Activated CD4-positive, alpha-beta T cell treated with anti-CD3 and anti-CD28 coated beads, Interleukin-2, amount 50 U/mL, for 48 hours (primary cell): ENCODE measurements around the gene SMIM29.
A peak's percentile ranks its signal among the peaks of the same experiment; 100 is the strongest.
"Not testable (repeated sequence)": the region's sequence is repeated elsewhere in the genome, so short reads cannot be mapped to it uniquely, and the experiment has no call there.

Experiments
- DNase-seq, 2 experiments: peaks; one replicate each; pipeline ENCODE4 v3.0.0-alpha.2; 2020

The SMIM29 gene

GRCh38 chr6:34248727-34249468 is at the start of gene SMIM29:
TSS of gene SMIM29 (minus strand) at chr6:34249006. CDS start at chr6:34247791, 1,215 bp downstream.
- DNase-seq, result peak; percentile 98

DNA sequence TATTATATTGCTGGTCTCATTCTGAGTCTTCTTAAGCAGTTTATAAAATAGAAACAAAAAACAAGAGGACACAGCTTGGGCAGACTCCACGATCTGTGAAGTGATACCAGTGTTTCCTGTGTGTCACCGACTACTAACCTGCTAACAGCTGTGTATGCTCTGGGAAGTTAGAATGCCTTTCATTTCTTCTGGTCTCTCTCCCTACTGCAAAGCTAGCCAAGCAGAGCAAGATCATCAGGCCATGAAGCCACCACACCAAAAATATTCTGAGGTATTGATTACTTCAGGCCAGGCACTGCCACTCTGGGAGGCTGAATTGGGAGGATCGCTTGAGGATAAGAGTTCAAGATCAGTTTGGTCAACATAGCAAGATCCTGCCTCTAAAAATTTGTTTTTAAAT is 46.9 kb upstream of the SMIM29 start:
- no peak for DNase-seq

DNA sequence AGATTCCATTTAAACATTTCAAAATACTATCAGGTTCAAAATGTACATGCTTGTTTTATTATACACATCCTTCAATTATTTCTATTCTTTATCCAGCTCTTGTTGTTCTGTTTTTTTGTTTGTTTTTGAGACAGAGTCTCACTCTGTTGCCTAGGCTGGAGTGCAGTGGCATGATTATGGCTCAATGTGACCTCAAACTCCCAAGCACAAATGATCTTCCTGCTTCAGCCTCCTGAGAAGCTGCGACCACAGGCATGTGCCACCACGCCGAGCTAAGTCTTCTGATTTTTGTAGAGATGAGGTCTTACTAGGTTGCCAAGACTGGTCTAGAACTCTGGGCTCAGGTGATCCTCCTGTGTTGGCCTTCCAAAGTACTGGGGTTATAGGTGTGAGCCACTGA is 44.1 kb upstream of the SMIM29 start:
- no peak for DNase-seq

- DNase-seq, result no peak
Measured at GRCh38 chr6:34289137-34289536, 40.3 kb upstream of the SMIM29 start.

DNA sequence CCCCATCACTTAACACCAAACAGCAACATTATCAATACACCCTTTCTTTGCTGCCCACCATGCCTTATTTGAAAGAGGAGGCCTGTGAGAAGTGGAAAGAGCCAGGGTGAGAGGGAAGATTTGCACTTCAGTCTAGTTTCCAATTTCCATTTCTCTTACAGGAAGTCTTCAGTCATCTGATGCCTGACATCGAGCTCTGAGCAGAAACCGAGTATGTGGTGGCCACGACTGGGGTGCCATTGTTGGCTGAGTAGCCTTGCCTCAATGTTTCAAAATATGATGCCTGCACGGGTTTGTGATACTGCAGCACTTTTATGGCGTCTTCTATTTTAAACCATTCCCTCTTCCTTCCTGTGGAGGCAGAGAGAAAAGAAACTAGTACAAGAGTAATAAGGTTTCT is 39.8 kb upstream of the SMIM29 start:
- DNase-seq, result peak; percentile 7 to 16

DNA sequence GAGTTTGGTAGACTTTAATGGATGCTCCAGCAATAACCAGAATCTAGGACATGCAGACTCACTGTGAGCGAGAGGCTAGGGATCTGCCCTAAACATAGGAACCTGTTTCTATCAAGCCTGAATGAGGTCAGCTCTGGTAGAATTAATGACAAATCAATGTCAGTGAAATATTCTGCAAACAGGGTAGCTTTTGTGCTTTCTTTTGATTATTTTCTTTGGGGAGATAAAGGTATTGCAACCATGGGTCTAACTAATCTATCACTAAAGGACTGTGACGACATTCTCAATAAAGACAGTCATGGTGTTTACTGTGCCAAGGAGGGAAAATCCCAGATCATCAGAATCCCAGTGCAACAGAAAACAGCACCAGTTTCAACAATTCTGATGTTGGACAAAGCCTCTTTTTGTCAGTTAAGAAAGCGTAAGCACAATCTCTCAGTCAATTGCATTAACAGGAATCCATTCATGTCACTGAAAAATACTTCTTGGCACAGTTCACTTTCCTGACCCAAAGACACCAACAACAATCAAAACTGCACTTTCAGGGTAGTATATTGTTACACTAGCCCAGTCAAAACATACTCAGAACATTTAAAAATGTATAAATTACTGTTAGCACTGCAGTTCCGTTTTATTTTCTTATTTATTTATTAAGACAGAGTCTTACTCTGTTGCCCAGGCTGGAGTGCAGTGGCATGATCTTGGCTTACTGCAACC is 36.8 kb upstream of the SMIM29 start:
- DNase-seq, result no peak

DNA sequence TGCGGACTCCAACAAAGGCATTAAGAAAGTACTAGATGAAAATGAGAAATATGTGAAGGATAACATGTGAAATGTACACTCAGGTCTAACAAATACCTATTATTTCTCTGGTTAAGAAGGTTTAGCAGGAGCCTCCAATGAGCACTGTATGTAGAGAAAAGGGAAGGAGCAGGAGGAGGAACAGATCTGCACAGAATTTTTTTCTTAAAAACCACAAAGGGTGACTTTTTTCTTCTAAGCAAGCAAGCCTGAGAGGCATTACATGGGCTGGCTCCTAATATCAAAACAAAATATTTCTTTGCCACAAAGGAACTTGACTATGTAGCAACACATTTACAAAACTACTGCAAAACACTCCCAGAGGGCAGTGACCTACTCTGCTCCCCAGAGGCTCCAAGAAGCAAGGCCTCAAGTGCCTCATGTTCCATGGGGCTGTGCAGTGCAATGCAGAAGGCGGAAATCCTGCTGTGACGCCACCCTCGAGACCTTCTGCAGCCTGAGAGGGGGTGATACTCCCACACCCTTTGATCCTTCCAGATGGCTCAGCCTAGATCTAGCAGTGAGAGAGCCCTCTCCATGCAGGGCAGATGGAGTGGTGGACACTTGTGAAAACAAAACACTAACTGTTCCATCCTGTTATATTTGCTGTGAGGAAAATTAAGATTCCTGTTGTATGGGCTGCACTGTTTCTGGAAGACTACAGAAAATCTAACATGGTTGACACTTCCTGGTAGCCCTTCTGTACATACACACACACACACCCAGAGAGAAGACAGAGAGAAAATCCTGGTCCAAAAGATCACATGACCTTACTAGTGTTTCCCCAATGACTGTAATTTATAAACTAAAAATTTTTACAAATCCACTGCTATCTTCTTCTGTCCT is 36.0 kb upstream of the SMIM29 start:
- no peak for DNase-seq

GRCh38 chr6:34281702-34282334 is 33.0 kb upstream of the SMIM29 start:
- DNase-seq, result no peak

DNA sequence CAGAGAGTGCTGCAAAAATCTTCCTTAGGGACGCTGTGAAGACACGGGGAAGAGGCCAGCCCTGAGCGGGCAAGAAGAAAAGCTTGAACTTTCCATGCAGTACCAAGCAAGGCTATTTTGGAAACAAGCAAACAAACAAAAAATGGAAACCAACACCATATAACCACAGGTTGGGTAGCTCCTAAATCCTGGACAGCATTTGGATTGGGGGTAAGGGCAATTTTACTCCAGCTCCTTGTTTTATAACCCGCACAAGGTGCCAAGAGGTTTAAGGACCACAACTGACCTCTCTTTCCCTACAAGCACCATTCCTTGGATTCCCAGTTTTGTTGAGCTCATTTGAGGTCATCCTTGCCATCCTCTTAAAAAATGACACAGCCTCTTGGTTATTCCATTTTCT is 31.4 kb upstream of the SMIM29 start:
- no peak for DNase-seq

- no peak for DNase-seq
Measured at GRCh38 chr6:34278833-34279232, 30.0 kb upstream of the SMIM29 start.

DNA sequence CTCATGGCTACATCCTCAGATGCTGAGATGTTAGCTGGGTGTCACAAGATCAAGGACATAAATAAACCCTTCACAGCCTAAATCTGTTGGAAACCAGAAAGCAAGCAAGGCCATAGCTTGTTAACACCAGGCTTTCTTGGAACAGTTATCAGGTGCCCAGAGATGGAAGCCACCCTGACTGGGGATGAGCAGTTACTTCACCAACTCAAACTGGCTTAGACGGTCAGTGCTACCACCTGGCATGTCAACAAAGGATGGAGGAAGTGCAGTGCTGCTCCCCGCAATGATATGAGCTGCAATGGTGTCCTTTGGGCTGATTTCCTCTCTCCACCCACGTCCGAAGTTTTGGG is 28.9 kb upstream of the SMIM29 start:
- DNase-seq, result no peak

GRCh38 chr6:34276881-34277762 is 28.3 kb upstream of the SMIM29 start:
- no peak for DNase-seq

DNA sequence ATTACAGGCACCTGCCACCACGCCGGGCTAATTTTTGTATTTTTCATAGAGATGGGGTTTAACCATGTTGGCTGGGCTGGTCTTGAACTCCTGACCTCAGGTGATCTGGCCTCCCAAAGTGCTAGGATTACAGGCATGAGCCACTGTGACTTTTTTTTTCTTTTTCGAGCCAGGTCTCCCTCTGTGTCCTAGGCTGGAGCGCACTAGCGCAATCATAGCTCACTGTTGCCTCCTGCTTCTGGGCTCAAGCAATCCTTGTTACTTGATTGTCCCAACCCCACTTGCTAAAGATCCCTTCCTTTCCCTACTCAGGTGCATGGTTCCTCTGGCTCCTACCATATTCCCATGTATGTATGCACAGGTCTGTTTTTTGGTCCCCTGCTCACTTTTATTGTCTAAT is 27.4 kb upstream of the SMIM29 start:
- DNase-seq, result no peak

DNA sequence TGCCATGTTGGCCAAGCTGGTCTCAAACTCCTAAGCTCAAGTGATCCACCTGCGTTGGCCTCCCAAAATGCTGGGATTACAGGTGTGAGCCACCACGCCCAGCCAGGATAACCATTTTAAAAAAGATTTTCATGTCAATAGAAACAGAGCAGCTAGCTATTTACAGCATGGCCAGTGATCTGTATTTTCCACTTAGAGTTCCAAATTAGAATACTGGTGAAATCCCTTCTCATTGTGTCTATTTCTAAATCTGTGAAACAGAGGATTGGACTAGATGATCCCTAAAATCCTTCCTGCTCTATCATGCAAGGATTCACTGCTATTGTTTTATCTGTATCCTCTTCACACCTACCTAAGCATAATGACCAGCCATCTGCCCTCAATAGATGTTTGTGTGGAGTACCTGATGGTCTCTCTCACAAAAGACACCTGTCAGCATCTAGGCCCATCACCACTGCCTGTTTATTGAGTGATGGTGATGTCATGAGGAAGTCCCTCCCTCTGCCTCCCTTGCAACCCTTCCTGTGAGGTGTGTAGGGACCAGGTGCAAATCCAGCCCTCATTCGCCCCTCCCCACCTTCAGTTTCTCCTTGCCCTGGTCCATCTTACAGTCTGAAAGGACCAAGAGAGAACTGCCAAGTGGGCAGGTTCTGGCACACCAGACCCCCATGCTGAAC is 26.5 kb upstream of the SMIM29 start:
- DNase-seq, result no peak

DNA sequence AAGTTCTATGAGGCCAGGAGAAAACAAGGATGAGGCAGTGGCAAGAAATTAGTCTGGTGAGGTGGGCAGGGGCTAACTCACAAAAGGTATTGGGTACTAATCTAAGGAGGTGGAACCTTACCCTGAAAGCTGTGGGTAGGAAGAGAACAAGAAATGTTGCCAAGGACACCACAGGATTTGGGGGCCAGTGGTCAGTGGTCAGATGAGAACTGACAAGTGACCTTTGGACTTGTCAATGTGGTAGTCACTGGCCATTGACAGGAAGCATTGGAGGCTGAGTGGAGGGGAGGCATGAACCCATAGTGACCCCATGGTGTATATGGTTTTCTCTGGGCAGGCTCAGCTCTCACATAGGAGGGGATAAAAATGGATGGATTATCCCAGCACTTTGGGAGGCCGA is 25.3 kb upstream of the SMIM29 start:
- DNase-seq, result no peak

DNA sequence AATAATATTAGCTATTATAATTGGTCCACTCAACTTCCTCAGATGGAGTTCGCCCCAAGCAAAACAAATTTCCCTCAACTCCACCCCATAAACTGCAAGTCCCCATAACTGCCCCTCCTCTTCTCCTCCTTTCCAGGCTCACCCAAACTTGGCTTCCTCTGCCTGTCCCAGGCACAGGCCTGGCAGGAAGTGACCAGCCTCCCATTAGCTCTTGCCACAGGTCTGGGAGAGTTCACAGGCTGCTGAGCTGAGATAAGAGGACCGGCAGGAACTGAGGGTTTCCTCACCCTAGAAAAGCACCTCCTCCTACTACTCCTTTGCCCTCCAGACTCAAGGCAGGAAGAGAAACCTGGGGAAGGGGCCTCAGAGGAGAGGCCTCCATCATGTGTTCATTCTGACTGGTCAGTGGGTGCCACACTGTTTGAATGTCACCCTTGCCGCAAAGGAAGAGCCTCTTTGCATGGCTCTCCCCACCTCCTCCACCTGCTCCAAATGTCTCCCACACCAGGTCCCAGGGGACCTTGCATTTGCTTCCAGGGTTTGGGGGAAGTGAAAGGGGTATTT is 24.5 kb upstream of the SMIM29 start:
- no peak for DNase-seq

DNA sequence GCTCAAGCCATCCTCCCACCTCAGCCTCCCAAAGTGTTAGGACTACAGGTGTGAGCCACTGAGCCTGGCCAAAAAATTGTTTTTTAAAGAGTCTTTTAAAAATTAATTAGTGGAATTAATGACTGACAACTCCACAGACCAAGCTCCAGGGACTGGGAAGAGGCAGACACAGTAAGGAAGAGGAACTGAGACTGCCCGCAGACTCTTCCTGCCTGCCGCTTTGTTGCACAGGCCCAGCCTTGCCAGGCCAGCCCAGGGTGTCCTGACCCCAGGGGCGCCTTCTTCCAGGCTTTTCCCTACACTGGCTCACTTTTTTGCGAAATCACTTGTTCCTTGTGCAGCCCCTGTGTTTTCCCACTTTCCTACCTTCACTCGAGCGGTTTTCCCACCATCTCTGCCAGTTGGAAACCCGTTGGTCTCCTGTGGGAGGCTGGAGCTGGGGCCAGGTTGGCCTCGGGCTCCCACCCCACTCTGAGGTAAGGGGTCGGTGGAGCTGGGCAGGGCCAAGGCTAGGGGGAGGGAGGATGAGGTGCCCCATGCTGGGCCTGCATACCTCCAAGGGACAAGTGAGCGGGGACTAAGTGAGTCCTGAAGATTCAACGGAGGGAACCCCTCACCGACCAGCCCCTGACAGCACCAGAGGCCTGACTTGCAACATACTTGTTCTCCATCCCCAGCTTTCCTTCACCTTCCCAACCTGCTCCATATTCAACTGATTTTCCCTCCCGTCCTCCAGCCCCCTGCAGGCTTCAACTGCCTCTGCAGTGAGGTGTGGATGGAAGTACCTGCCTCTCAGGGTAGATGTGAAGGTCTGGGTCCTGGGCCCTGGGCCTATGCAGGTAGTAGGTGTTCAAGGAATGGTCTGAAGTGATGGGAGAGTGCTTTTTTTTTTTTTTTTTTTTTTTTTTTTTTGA is 23.5 kb upstream of the SMIM29 start:
- no peak for DNase-seq

- DNase-seq, result not testable (repeated sequence)
Measured at GRCh38 chr6:34269658-34270341, 21.0 kb upstream of the SMIM29 start.

DNA sequence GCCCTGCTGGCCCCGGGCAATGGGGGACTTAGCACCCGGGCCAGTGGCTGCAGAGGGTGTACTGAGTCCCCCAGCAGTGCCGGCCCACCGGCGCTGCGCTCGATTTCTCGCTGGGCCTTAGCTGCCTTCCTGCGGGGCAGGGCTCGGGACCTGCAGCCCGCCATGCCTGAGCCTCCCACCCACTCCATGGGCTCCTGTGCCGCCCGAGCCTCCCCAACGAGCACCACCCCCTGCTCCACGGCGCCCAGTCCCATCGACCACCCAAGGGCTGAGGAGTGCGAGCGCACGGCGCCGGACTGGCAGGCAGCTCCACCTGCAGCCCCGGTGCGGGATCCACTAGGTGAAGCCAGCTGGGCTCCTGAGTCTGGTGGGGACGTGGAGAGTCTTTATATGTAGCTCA is 20.3 kb upstream of the SMIM29 start:
- DNase-seq, result not testable (repeated sequence)
